Activated CD8-positive, alpha-beta T cell treated with anti-CD3 and anti-CD28 coated beads, Interleukin-2, amount 10 ng/mL, durations not matched to agents 7 days and 5 days (primary cell): ENCODE measurements around the gene ABHD3. TPM values are rescaled to one million over a fixed set of nuclear protein-coding genes. Genes with fewer than 3 reads are reported as not detected.
A peak's percentile ranks its signal among the peaks of the same experiment; 100 is the strongest.
"Not testable (repeated sequence)": the region's sequence is repeated elsewhere in the genome, so short reads cannot be mapped to it uniquely, and the experiment has no call there.

Experiments
- ATAC-seq: fragments of 150-1000 bp; cut with Tn5 transposase; one replicate; pipeline ENCODE4 v1.10.0; 2021; ENCODE audit warnings: moderate library complexity
- CTCF ChIA-PET: fragments of 350-600 bp; sonication (Branson Sonifier 250); formaldehyde crosslinking; loops from one replicate; lab custom pipeline; 2021; ENCODE audit warnings: antibody characterized with exemption; lab: Charles Lee
- POLR2A ChIA-PET: fragments of 350-600 bp; sonication (Branson Sonifier 250); formaldehyde crosslinking; loops from one replicate; lab custom pipeline; 2021; ENCODE audit warnings: antibody characterized with exemption; lab: Charles Lee
- DNase-seq: peaks from one replicate; pipeline ENCODE4 v3.0.0-alpha.2; 2020
- H3K27ac Mint-ChIP-seq: one replicate; pipeline ENCODE4 v1.8.0; 2021; ENCODE audit warnings: mild to moderate bottlenecking, mixed read lengths
- H3K27me3 Mint-ChIP-seq: one replicate; pipeline ENCODE4 v1.8.0; 2021; ENCODE audit warnings: low read depth, mixed read lengths
- H3K36me3 Mint-ChIP-seq: one replicate; pipeline ENCODE4 v1.8.0; 2021; ENCODE audit warnings: low read depth, mixed read lengths
- H3K4me1 Mint-ChIP-seq: one replicate; pipeline ENCODE4 v1.8.0; 2021; ENCODE audit warnings: low read depth, mixed read lengths
- H3K4me3 Mint-ChIP-seq: one replicate; pipeline ENCODE4 v1.8.0; 2021; ENCODE audit warnings: mild to moderate bottlenecking, mixed read lengths
- H3K9me3 Mint-ChIP-seq: one replicate; pipeline ENCODE4 v1.8.0; 2022; ENCODE audit warnings: mixed read lengths; ENCODE audit not compliant: insufficient read depth
- total RNA-seq, 2 experiments: library from RNA; stranded (reverse); gene quantifications; one replicate each; pipeline ENCODE4 v1.2.3, GENCODE V29; 2021

ABHD3 gene
- total RNA-seq, 2 experiments from 2014 or later: 54.0 to 57.5 TPM

GRCh38 chr18:21640375-21640774, 64.2 kb downstream of the ABHD3 start:
- ATAC-seq, POLR2A ChIA-PET, H3K4me3 Mint-ChIP-seq, DNase-seq, H3K27me3 Mint-ChIP-seq, H3K27ac Mint-ChIP-seq, CTCF ChIA-PET, H3K4me1 Mint-ChIP-seq, H3K9me3 Mint-ChIP-seq: not testable (repeated sequence)
- peaks cover 20% of the 10 kb centered on the region for H3K36me3 Mint-ChIP-seq

GRCh38 chr18:21638822-21639221, 65.8 kb downstream of the ABHD3 start:
- no peak for DNase-seq
- Mint-ChIP-seq H3K9me3 (no peaks in the 10 kb centered on the region), H3K27me3 (no peaks in the 10 kb centered on the region), H3K36me3 (peaks cover 25% of the 10 kb centered on the region), H3K4me3 (no peak overlapping the region), H3K27ac (no peak overlapping the region), H3K4me1 (no peaks in the 10 kb centered on the region)
- POLR2A ChIA-PET: no interaction called here
- CTCF ChIA-PET: no interaction called here
- ATAC-seq: no peak

GRCh38 chr18:21636769-21637168, 67.8 kb downstream of the ABHD3 start:
- ChIA-PET POLR2A (interaction anchor here (1.0 kb wide), 1 partner anchor 68 kb away, joined by 3 read pairs; the partner anchor contains the start of gene ABHD3), CTCF (interaction anchor here (1.0 kb wide), 1 partner anchor 36 kb away, joined by 4 read pairs; the partner anchor contains the start of gene ESCO1)
- Mint-ChIP-seq H3K9me3 (no peaks in the 10 kb centered on the region), H3K27me3 (no peaks in the 10 kb centered on the region), H3K36me3 (peaks cover 32% of the 10 kb centered on the region), H3K4me1 (no peaks in the 10 kb centered on the region), H3K4me3 (no peak overlapping the region), H3K27ac (no peak overlapping the region)
- ATAC-seq (no peak), DNase-seq (no peak)

- Mint-ChIP-seq H3K36me3 (peaks cover 40% of the 10 kb centered on the region), H3K27ac (no peak overlapping the region), H3K9me3 (no peaks in the 10 kb centered on the region), H3K27me3 (no peaks in the 10 kb centered on the region), H3K4me1 (no peaks in the 10 kb centered on the region), H3K4me3 (no peak overlapping the region)
- DNase-seq: no peak
- CTCF ChIA-PET: no interaction called here
- POLR2A ChIA-PET: no interaction called here
- no peak for ATAC-seq
These were observed 69.9 kb downstream of the ABHD3 start for GRCh38 chr18:21634588-21635199.

- H3K27me3 Mint-ChIP-seq: no peaks in the 10 kb centered on the region
- H3K36me3 Mint-ChIP-seq: peaks cover 48% of the 10 kb centered on the region
- H3K9me3 Mint-ChIP-seq: no peaks in the 10 kb centered on the region
- POLR2A ChIA-PET: interaction anchor here (0.6 kb wide), 1 partner anchor 49 kb away, joined by 3 read pairs; no protein-coding TSS in a partner anchor
- ATAC-seq (no peak), DNase-seq (no peak)
- CTCF ChIA-PET: interaction anchor here (0.7 to 2.3 kb wide), 3 partner anchors 15 to 32 kb away, joined by 3 to 7 read pairs (median 6); partner anchors contain the start of genes ESCO1 and SNRPD1
- H3K27ac Mint-ChIP-seq: no peak overlapping the region
- no peak overlapping the region for H3K4me3 Mint-ChIP-seq
- peaks cover 17% of the 10 kb centered on the region for H3K4me1 Mint-ChIP-seq
These were observed 72.2 kb downstream of the ABHD3 start for GRCh38 chr18:21632393-21632792.

- CTCF ChIA-PET: interaction anchor here (0.7 to 2.9 kb wide), 5 partner anchors 17 to 191 kb away, joined by 3 to 15 read pairs (median 4); partner anchors contain the start of genes ESCO1 and SNRPD1
- H3K27me3 Mint-ChIP-seq: no peaks in the 10 kb centered on the region
- peak overlapping the region; percentile 15 for H3K4me3 Mint-ChIP-seq
- peaks cover 22% of the 10 kb centered on the region for H3K4me1 Mint-ChIP-seq
- H3K9me3 Mint-ChIP-seq: no peaks in the 10 kb centered on the region
- DNase-seq: no peak
- POLR2A ChIA-PET: interaction anchor here (2.0 kb wide), 1 partner anchor 12 kb away, joined by 9 read pairs; no protein-coding TSS in a partner anchor
- ATAC-seq: no peak
- peak overlapping the region; percentile 75 for H3K27ac Mint-ChIP-seq
- H3K36me3 Mint-ChIP-seq: peaks cover 53% of the 10 kb centered on the region
These were observed 75.3 kb downstream of the ABHD3 start for GRCh38 chr18:21629089-21629832.

GRCh38 chr18:21621640-21622039, 82.9 kb downstream of the ABHD3 start:
- H3K4me1 Mint-ChIP-seq: peaks cover 21% of the 10 kb centered on the region
- peaks cover 52% of the 10 kb centered on the region for H3K36me3 Mint-ChIP-seq
- CTCF ChIA-PET, H3K27me3 Mint-ChIP-seq, H3K27ac Mint-ChIP-seq, DNase-seq, H3K4me3 Mint-ChIP-seq, H3K9me3 Mint-ChIP-seq, ATAC-seq, POLR2A ChIA-PET: not testable (repeated sequence)

- peak within 1 kb of the TSS; percentile 100 for H3K27ac Mint-ChIP-seq
- H3K9me3 Mint-ChIP-seq: no peaks in the 10 kb centered on the region
- peak; percentile 91 for DNase-seq
- ChIA-PET POLR2A (interaction anchor here (0.5 to 4.9 kb wide), 15 partner anchors 7 to 130 kb away, joined by 3 to 85 read pairs (median 4); partner anchors contain the start of genes ABHD3, ESCO1 and MIB1), CTCF (interaction anchor here (0.8 to 7.9 kb wide), 12 partner anchors 10 to 131 kb away, joined by 3 to 171 read pairs (median 4); partner anchors contain the start of gene ESCO1)
- H3K4me3 Mint-ChIP-seq: peak within 1 kb of the TSS; percentile 100
- H3K27me3 Mint-ChIP-seq: peaks cover 2% of the 10 kb centered on the region
- peaks cover 39% of the 10 kb centered on the region for H3K36me3 Mint-ChIP-seq
- H3K4me1 Mint-ChIP-seq: peaks cover 33% of the 10 kb centered on the region
- ATAC-seq: peak; percentile 97
These were observed 92.2 kb downstream of the ABHD3 start, which contains the start of gene SNRPD1 for GRCh38 chr18:21612125-21613039. TSS of gene SNRPD1 (plus strand) at chr18:21612314. CDS start at chr18:21612430, 116 bp downstream.

- not testable (repeated sequence) for DNase-seq, H3K27me3 Mint-ChIP-seq, H3K9me3 Mint-ChIP-seq
- peaks cover 32% of the 10 kb centered on the region for H3K36me3 Mint-ChIP-seq
- ATAC-seq: peak; percentile 0
- peaks cover 26% of the 10 kb centered on the region for H3K4me1 Mint-ChIP-seq
- CTCF ChIA-PET: interaction anchor here (1.1 to 7.9 kb wide), 6 partner anchors 13 to 132 kb away, joined by 3 to 171 read pairs (median 4); partner anchors contain the start of gene ESCO1
- H3K27ac Mint-ChIP-seq: peak overlapping the region; percentile 100
- POLR2A ChIA-PET: interaction anchor here (0.8 to 4.9 kb wide), 8 partner anchors 11 to 131 kb away, joined by 3 to 85 read pairs (median 4); partner anchors contain the start of genes ABHD3, ESCO1 and MIB1
- H3K4me3 Mint-ChIP-seq: peak overlapping the region; percentile 100
These were observed 93.0 kb downstream of the ABHD3 start for GRCh38 chr18:21611401-21612124.

GRCh38 chr18:21605213-21605612, 99.4 kb downstream of the ABHD3 start:
- H3K9me3 Mint-ChIP-seq: no peaks in the 10 kb centered on the region
- no peak overlapping the region for H3K27ac Mint-ChIP-seq
- DNase-seq: no peak
- peaks cover 2% of the 10 kb centered on the region for H3K27me3 Mint-ChIP-seq
- H3K4me1 Mint-ChIP-seq: peaks cover 17% of the 10 kb centered on the region
- ChIA-PET POLR2A (interaction anchor here (0.7 kb wide), 1 partner anchor 8 kb away, joined by 4 read pairs; no protein-coding TSS in a partner anchor), CTCF (interaction anchor here (1.2 kb wide), 1 partner anchor 24 kb away, joined by 4 read pairs; no protein-coding TSS in a partner anchor)
- no peak for ATAC-seq
- H3K4me3 Mint-ChIP-seq: no peak overlapping the region
- no peaks in the 10 kb centered on the region for H3K36me3 Mint-ChIP-seq
